WTC11 (cell line): ENCODE measurements around the gene CELSR2. TPM values are rescaled to one million over a fixed set of nuclear protein-coding genes. Genes with fewer than 3 reads are reported as not detected.
A peak's percentile ranks its signal among the peaks of the same experiment; 100 is the strongest.

Experiments used
- ATAC-seq: fragments of 200-7000 bp; cut with Tn5 transposase; 2 replicates; pipeline ENCODE4 v1.10.0; 2021; ENCODE audit warnings: mild to moderate bottlenecking, moderate library complexity
- CTCF ChIA-PET: fragments of 300-600 bp; sonication (Branson Sonifier 250); formaldehyde crosslinking; loops from one replicate; lab custom pipeline; 2021; ENCODE audit warnings: antibody characterized with exemption; lab: Charles Lee
- POLR2A ChIA-PET: fragments of 350-600 bp; sonication (Branson Sonifier 250); formaldehyde crosslinking; loops from one replicate; lab custom pipeline; 2021; ENCODE audit warnings: antibody characterized with exemption; lab: Charles Lee
- DNase-seq: peaks from one replicate; pipeline ENCODE4 v3.0.0; 2021; ENCODE audit warnings: low spot score
- H3K27ac Mint-ChIP-seq: 2 replicates; pipeline ENCODE4 v1.8.0; 2021; ENCODE audit warnings: mixed read lengths
- H3K27me3 Mint-ChIP-seq: 2 replicates; pipeline ENCODE4 v1.8.0; 2021; ENCODE audit warnings: low read depth, mild to moderate bottlenecking, moderate library complexity, mixed read lengths
- H3K36me3 Mint-ChIP-seq: 2 replicates; pipeline ENCODE4 v1.8.0; 2021; ENCODE audit warnings: mixed read lengths
- H3K4me1 Mint-ChIP-seq: 2 replicates; pipeline ENCODE4 v1.8.0; 2022; ENCODE audit warnings: mixed read lengths
- H3K4me3 Mint-ChIP-seq: 2 replicates; pipeline ENCODE4 v1.8.0; 2021; ENCODE audit warnings: mild to moderate bottlenecking, moderate library complexity, mixed read lengths
- H3K9me3 Mint-ChIP-seq: 2 replicates; pipeline ENCODE4 v1.8.0; 2021; ENCODE audit warnings: mixed read lengths
- ATF1 ChIP-seq: sonication (generic); formaldehyde crosslinking; IDR thresholded peaks from 2 replicates; pipeline ENCODE4 v1.8.1; 2023; ENCODE audit warnings: mild to moderate bottlenecking, moderate library complexity, missing genetic modification reagents
- CBFB ChIP-seq: sonication (generic); formaldehyde crosslinking; IDR thresholded peaks from 2 replicates; pipeline ENCODE4 v1.8.1; 2022; ENCODE audit warnings: mild to moderate bottlenecking, low read depth, missing genetic modification reagents
- CREM ChIP-seq: sonication (generic); formaldehyde crosslinking; IDR thresholded peaks from 2 replicates; pipeline ENCODE4 v1.8.1; 2022; ENCODE audit warnings: mild to moderate bottlenecking, missing genetic modification reagents, moderate library complexity
- CTCF ChIP-seq: fragments of 200-600 bp; IDR thresholded peaks from 2 replicates; pipeline ENCODE4 v1.8.0; 2022; ENCODE audit warnings: antibody characterized with exemption
- E2F4 ChIP-seq: sonication (generic); formaldehyde crosslinking; IDR thresholded peaks from 2 replicates; pipeline ENCODE4 v1.8.1; 2022; ENCODE audit warnings: low read depth, mild to moderate bottlenecking, moderate library complexity, missing genetic modification reagents, borderline replicate concordance
- ERG ChIP-seq: fragments of 250-450 bp; sonication (Bioruptor Pico); IDR thresholded peaks from 2 replicates; pipeline ENCODE4 v1.8.0; 2021; ENCODE audit warnings: mild to moderate bottlenecking
- FOXK1 ChIP-seq: sonication (generic); formaldehyde crosslinking; IDR thresholded peaks from 2 replicates; pipeline ENCODE4 v1.8.0; 2022; ENCODE audit warnings: mild to moderate bottlenecking, moderate library complexity, missing genetic modification reagents
- GRHL2 ChIP-seq: fragments of 250-450 bp; sonication (Bioruptor Pico); IDR thresholded peaks from 2 replicates; pipeline ENCODE4 v1.8.0; 2022; ENCODE audit warnings: mild to moderate bottlenecking, moderate library complexity; ENCODE audit not compliant: insufficient replicate concordance, severe bottlenecking
- GTF2I ChIP-seq: fragments of 250-450 bp; sonication (Bioruptor Pico); conservative IDR thresholded peaks from 2 replicates; pipeline ENCODE4 v1.4.0; 2021; ENCODE audit warnings: mild to moderate bottlenecking
- JAZF1 ChIP-seq: fragments of 250-450 bp; sonication (Bioruptor Pico); IDR thresholded peaks from 2 replicates; pipeline ENCODE4 v1.9.0; 2021; ENCODE audit warnings: moderate library complexity, mild to moderate bottlenecking, inconsistent platforms
- MLX ChIP-seq: sonication (generic); formaldehyde crosslinking; IDR thresholded peaks from 2 replicates; pipeline ENCODE4 v1.8.1; 2023; ENCODE audit warnings: mild to moderate bottlenecking, missing genetic modification reagents, moderate library complexity
- NFATC4 ChIP-seq: fragments of 250-450 bp; sonication (Bioruptor Pico); IDR thresholded peaks from 2 replicates; pipeline ENCODE4 v1.9.0; 2021; ENCODE audit warnings: mild to moderate bottlenecking
- NR2C2 ChIP-seq: sonication (generic); formaldehyde crosslinking; IDR thresholded peaks from 2 replicates; pipeline ENCODE4 v1.8.0; 2022; ENCODE audit warnings: mild to moderate bottlenecking, missing genetic modification reagents
- PRRX2 ChIP-seq: fragments of 250-450 bp; sonication (Bioruptor Pico); IDR thresholded peaks from 2 replicates; pipeline ENCODE4 v1.8.0; 2021; ENCODE audit warnings: mild to moderate bottlenecking
- RORB ChIP-seq: fragments of 250-450 bp; sonication (Bioruptor Pico); IDR thresholded peaks from 2 replicates; pipeline ENCODE4 v1.9.0; 2021; ENCODE audit warnings: mild to moderate bottlenecking
- SMAD3 ChIP-seq: sonication (generic); formaldehyde crosslinking; IDR thresholded peaks from 2 replicates; pipeline ENCODE4 v1.8.0; 2022; ENCODE audit warnings: missing genetic modification reagents, mild to moderate bottlenecking, borderline replicate concordance
- SP1 ChIP-seq: sonication (generic); formaldehyde crosslinking; conservative IDR thresholded peaks from 2 replicates; pipeline ENCODE4 v1.8.1; 2022; ENCODE audit warnings: missing genetic modification reagents
- USF1 ChIP-seq: sonication (generic); formaldehyde crosslinking; IDR thresholded peaks from 2 replicates; pipeline ENCODE4 v1.8.0; 2022; ENCODE audit warnings: mild to moderate bottlenecking, missing genetic modification reagents
- USF2 ChIP-seq: sonication (generic); formaldehyde crosslinking; IDR thresholded peaks from 2 replicates; pipeline ENCODE4 v1.8.1; 2023; ENCODE audit warnings: mild to moderate bottlenecking, missing genetic modification reagents, moderate library complexity
- ZNF416 ChIP-seq: fragments of 250-450 bp; sonication (Bioruptor Pico); IDR thresholded peaks from 2 replicates; pipeline ENCODE4 v1.9.0; 2021; ENCODE audit warnings: mild to moderate bottlenecking, inconsistent platforms
- ZNF425 ChIP-seq: fragments of 250-450 bp; sonication (Bioruptor Pico); conservative IDR thresholded peaks from 2 replicates; pipeline ENCODE4 v1.9.0; 2021; ENCODE audit warnings: mild to moderate bottlenecking
- total RNA-seq: library from RNA; stranded (reverse); gene quantifications from 3 replicates; pipeline ENCODE4 v1.2.3, GENCODE V29; 2021

Gene CELSR2
- total RNA-seq, 1 experiment from 2014 or later = 31.3 TPM

GRCh38 chr1:109201123-109201703 lies 48.1 kb upstream of the CELSR2 start:
- TF ChIP-seq CTCF = peak; percentile 42
- no peak for TF ChIP-seq SMAD3 (CRISPR knock-in tag)
- TF ChIP-seq SP1 (CRISPR knock-in tag) = no peak
- no peak for TF ChIP-seq NR2C2 (CRISPR knock-in tag)
- no peak for TF ChIP-seq USF1 (CRISPR knock-in tag)
- no peak for TF ChIP-seq ATF1 (CRISPR knock-in tag)
- no peak for TF ChIP-seq CREM (CRISPR knock-in tag)
- no peak for TF ChIP-seq ZNF416 (CRISPR knock-in tag)
- CTCF ChIA-PET = interaction anchor here (0.5 to 2.9 kb wide), 41 partner anchors 10 to 454 kb away, joined by 3 to 51 read pairs (median 4); partner anchors contain the start of genes CELSR2, CLCC1, PSRC1 and SARS1
- Mint-ChIP-seq H3K9me3 (no peaks in the 10 kb centered on the region), H3K27me3 (no peaks in the 10 kb centered on the region; the same call in 1 of the 2 replicates), H3K27ac (0 out of 2 replicates have a peak overlapping the region, but pooled peaks have one; percentile 59), H3K4me1 (peaks cover 3% of the 10 kb centered on the region; the same call in 1 of the 2 replicates), H3K36me3 (no peaks in the 10 kb centered on the region), H3K4me3 (no peak overlapping the region)
- DNase-seq (peak; percentile 77), ATAC-seq (peak; percentile 92)
- POLR2A ChIA-PET = interaction anchor here (0.9 to 1.0 kb wide), 2 partner anchors 53 to 63 kb away, joined by 3 to 4 read pairs; no protein-coding TSS in a partner anchor

- POLR2A ChIA-PET = interaction anchor here (1.1 kb wide), 1 partner anchor 34 kb away, joined by 3 read pairs; no protein-coding TSS in a partner anchor
- ATAC-seq = no peak
- no peak for DNase-seq
- Mint-ChIP-seq H3K27ac (no peak overlapping the region), H3K4me3 (no peak overlapping the region), H3K27me3 (peaks cover 2% of the 10 kb centered on the region), H3K4me1 (no peaks in the 10 kb centered on the region), H3K36me3 (no peaks in the 10 kb centered on the region), H3K9me3 (no peaks in the 10 kb centered on the region)
- CTCF ChIA-PET = interaction anchor here (1.3 to 3.7 kb wide), 4 partner anchors 9 to 35 kb away, joined by 3 to 17 read pairs (median 9); partner anchors contain the start of gene SARS1
- no peak for TF ChIP-seq MLX (CRISPR knock-in tag)
- no peak for TF ChIP-seq RORB (CRISPR knock-in tag)
- no peak for TF ChIP-seq PRRX2 (CRISPR knock-in tag)
- no peak for TF ChIP-seq GRHL2 (CRISPR knock-in tag)
- no peak for TF ChIP-seq NFATC4 (CRISPR knock-in tag)
- TF ChIP-seq ATF1 (CRISPR knock-in tag) = no peak
- no peak for TF ChIP-seq CBFB
- TF ChIP-seq E2F4 (CRISPR knock-in tag) = no peak
- no peak for TF ChIP-seq SMAD3 (CRISPR knock-in tag)
- no peak for TF ChIP-seq USF2 (CRISPR knock-in tag)
- no peak for TF ChIP-seq ERG (CRISPR knock-in tag)
- TF ChIP-seq GTF2I (CRISPR knock-in tag) = no peak
- TF ChIP-seq ZNF425 = no peak
- TF ChIP-seq FOXK1 (CRISPR knock-in tag) = no peak
- TF ChIP-seq JAZF1 (CRISPR knock-in tag) = no peak
These were observed 44.9 kb upstream of the CELSR2 start for GRCh38 chr1:109204484-109204883.
